NCI-H345 (cell line): ENCODE measurements around the gene GRIN2D.
A peak's percentile ranks its signal among the peaks of the same experiment; 100 is the strongest.

Experiments used
- DNase-seq: peaks from one replicate; lab custom pipeline; 2025; lab: John Stamatoyannopoulos, UW

The GRIN2D gene

DNA sequence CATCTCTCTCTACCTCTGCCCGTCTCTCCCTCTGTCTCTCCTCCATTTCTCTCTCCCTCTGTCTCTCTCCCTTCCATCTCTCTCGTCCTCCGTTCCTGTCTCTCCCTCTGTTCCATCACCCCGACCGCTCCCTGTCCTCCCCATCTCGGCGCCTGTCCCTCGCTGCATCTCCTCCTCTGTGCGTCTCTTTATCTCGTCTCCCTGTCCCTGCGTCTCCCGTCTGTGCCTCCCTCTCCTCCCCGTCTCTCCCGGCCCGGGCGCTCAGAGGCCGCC, 4.6 kb downstream of the GRIN2D start:
- no peak for DNase-seq

DNA sequence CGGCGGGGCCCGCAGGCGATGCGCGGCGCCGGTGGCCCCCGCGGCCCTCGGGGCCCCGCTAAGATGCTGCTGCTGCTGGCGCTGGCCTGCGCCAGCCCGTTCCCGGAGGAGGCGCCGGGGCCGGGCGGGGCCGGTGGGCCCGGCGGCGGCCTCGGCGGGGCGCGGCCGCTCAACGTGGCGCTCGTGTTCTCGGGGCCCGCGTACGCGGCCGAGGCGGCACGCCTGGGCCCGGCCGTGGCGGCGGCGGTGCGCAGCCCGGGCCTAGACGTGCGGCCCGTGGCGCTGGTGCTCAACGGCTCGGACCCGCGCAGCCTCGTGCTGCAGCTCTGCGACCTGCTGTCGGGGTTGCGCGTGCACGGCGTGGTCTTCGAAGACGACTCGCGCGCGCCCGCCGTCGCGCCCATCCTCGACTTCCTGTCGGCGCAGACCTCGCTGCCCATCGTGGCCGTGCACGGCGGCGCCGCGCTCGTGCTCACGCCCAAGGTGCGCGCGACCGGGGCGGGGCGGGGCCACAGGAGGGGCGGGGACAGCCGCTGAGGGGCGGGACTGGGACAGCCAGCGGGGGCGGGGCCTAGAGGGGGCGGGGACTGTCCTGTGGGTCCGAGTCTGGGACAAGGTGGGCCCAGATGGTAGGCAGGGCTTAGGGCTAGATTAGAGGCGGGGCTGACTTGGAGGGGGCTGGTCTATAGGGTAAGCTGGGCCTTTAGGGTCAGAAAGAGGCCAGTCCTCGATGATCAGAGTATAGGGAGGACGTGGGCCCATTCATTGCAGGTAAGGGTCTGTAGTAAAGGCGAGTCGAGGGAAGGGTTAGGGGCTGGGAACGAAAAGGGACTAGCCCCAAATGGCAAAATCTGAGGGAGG, 5.1 kb downstream of the GRIN2D start:
- DNase-seq: peak; percentile 83

DNA sequence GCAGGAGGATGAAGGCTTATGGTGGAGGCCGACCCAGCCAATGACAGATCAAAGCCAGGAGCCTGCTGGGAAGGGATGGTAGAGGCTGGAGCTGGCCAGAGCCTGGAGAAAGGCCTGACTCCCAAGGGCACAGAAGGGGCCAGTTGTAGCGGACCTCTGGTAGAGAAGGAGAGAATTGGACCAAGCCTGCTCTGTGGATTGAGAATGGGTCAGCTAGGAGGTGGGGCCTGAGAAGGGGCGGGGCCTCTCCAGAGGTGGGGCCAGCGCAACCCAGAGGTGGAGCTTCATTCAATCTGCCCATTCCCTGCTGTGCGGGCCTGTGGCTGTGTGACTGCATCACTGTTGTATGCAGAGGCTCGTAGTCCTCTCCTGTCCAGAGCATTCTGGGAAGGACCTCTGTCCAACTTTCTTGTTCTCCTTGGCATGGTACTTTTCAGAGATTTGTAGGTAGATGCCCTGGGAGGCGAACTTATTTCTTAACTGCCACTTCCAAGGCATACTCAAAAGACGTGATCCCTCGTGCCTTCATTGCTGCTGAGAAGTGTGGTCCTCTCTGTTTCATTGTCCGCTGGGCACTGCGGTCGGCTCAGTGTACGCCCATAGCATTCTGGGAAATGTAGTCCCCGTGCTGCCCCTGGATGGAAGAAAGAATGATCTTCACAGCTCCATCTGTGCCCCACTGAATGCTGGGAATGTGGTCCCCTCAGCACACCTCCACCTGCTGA, 6.7 kb downstream of the GRIN2D start:
- DNase-seq: peak; percentile 62

DNA sequence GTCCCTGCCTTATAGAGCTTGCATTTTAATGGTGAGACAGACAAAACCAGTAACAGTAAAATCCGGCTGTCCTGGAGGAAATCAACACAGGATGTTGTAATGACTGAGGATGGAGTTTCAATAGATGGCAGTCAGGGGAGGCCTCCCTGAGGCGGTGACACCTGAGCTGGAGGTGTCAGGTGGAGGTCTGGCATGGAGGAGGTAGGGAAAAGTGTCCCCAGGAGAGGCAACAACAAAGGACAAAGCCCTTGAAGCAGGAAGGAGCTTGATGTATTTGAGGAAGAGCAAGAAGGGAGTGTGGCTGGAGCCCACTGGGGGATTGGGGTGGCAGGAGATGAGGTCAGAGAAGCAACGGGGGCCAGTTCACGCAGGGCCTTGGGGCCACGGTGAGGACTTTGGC, 7.8 kb downstream of the GRIN2D start:
- no peak for DNase-seq

DNA sequence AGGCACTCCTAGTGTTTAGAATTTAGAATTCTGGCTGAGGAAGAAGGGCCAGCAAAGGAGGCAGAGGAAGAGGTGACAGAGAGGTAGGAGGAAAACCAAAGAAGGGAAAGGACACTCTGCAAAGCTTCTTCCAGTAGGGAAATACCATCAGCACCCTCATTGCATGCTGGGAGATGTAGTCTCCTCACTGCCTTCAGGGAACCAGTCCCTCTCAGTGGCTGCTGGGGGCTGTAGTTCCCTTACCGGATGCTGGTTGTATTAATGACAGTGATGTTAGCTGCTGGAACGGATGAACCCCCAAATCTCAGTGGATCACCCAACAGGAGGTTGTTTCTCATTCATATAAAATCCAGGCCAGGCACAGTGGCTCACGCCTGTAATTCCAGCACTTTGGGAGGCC, 10.1 kb downstream of the GRIN2D start:
- DNase-seq: peak; percentile 14

DNA sequence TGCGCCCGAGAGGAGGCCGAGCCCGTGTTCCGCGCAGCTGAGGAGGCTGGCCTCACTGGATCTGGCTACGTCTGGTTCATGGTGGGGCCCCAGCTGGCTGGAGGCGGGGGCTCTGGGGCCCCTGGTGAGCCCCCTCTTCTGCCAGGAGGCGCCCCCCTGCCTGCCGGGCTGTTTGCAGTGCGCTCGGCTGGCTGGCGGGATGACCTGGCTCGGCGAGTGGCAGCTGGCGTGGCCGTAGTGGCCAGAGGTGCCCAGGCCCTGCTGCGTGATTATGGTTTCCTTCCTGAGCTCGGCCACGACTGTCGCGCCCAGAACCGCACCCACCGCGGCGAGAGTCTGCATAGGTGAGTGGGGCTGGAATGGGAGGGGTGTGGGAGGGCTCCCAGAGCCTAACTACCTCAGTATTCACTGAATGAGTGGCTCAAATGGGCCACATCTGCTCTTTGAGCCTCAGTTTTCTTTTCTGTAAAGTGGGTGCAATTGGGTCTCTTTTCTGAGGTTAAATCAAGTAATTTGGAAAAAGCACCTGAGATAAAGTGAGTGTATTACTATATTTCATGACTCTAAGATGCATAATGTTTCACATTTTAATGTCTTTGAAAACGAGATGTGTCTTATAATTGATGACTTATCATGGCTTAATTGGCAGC, 11.7 kb downstream of the GRIN2D start:
- DNase-seq: no peak

DNA sequence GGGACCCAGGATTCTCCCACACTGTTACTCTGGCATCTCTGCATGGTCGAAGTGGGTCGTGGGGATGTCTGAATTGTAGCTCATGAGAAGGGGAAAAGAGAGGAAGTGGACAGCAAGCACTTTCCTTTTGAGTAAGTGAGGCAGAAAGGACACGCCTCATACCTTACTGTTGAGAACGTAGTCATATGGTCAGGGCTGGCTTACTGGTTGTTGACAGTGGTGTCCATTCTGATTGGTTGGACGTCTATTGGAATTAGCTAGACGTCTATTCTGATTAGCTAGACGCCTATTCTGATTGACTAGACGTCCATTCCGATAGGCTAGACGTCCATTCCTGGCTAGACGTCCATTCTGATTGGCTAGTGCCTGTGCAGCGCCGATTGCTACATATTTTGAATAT, 12.4 kb downstream of the GRIN2D start:
- no peak for DNase-seq

DNA sequence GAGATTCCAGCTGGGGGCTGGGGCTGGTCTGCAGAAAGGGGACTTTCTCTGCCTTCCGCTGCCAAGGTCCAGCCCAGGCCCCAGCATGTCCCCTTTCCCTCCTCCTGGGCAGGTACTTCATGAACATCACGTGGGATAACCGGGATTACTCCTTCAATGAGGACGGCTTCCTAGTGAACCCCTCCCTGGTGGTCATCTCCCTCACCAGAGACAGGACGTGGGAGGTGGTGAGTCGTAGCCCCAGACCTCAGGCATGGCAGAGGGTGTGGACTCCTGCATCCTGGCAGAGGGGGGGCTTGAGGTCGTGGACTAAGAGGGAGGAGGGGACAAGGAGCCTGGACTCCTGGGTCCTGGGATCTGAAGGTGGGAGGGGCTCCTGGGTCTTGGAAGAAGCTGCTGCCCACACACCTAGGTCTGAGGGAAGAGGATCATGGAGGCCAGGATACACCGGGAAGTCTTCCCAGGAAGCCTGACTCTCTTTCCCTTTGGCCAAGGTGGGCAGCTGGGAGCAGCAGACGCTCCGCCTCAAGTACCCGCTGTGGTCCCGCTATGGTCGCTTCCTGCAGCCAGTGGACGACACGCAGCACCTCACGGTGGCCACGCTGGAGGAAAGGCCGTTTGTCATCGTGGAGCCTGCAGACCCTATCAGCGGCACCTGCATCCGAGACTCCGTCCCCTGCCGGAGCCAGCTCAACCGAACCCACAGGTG, 20.6 kb downstream of the GRIN2D start:
- DNase-seq: no peak

DNA sequence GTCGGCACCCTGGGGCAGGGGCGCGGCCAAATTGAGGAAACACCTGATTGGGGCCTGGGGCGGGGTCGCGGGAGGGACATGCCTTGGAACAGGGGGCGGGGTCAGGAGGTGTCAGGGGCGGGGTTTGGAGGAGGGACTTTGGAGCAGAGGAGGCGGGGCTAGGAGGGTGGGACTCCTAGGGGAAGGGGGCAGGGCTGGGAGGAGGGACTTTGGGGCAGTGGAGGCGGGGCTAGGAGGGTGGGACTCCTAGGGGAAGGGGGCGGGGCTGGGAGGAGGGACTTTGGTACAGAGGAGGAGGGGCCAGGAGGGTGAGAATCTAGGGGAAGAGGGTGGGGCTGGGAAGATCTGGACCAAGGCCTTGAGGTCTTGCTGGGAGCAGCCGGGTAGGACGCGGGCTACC, 21.9 kb downstream of the GRIN2D start:
- DNase-seq: peak; percentile 62

DNA sequence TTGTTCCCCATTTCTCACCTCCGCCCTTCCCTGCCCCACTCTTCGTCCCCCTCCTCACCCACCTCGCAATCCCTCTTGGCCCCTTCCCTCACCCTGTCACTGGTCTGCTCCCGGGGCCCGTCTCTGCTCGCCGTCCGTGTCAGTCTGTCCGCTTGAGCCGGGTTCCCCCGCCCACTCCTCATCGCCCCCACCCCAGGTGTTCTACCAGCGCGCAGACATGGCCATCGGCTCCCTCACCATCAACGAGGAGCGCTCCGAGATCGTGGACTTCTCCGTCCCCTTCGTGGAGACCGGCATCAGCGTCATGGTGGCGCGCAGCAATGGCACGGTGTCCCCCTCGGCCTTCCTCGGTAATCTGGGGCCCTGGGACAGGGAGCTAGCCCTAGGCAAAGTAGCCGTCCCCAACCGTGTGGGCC, 22.3 kb downstream of the GRIN2D start:
- DNase-seq: no peak

DNA sequence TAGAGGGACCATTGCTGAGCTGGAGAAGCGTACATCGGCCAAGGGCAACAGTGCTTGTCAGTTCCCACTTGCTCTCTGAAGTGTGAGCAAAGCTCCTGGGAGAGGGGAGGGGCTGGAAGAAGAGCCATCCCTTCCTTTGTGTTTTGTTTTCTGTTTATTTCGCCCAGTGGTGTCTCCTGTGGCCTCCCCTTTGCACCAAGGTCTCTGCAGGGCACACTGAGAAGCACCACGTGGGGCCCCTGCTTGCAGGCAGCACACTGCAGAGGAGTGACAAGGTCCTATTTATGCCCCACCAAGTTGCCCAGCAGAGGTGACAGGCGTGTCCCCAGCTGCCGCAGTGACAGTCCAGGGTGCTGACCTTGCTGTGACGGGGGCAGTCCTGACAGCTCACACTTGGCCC, 24.0 kb downstream of the GRIN2D start:
- DNase-seq: no peak

DNA sequence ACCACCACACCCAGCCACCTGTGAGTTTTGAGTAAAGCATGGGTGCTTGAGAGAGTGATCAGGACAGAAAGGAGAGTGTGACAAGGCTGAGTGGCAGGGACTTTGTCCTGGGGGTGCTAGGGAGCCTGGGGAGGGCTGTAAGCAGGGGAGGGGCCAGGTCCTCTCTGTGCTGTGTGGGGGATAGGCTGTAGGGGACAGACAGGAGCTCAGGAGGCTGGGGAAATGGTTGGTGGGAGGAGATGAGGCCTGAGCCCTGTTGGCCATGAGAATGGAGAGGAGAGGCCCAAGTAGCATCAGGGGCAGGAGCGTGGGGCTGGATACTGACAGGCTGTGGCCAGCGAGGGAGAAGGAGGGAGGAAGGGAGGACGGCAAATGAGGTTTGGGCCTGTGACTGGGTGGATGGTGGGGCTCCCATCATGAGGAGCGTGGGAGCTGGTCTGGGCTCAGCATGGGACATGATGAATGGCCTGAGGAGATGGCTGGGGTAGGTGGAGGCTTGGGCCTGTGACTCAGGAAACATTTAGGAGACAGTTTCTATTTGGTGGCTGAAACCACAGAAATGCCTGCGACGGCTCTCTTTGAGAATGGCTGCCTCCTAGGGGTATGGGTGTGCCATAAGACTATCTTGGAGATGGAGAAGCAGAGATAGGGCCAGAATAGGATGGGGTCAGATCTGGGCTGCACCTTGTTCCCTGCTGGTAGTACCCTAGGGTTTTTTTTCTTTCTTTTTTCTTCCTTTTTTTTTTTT, 25.0 kb downstream of the GRIN2D start:
- no peak for DNase-seq

DNA sequence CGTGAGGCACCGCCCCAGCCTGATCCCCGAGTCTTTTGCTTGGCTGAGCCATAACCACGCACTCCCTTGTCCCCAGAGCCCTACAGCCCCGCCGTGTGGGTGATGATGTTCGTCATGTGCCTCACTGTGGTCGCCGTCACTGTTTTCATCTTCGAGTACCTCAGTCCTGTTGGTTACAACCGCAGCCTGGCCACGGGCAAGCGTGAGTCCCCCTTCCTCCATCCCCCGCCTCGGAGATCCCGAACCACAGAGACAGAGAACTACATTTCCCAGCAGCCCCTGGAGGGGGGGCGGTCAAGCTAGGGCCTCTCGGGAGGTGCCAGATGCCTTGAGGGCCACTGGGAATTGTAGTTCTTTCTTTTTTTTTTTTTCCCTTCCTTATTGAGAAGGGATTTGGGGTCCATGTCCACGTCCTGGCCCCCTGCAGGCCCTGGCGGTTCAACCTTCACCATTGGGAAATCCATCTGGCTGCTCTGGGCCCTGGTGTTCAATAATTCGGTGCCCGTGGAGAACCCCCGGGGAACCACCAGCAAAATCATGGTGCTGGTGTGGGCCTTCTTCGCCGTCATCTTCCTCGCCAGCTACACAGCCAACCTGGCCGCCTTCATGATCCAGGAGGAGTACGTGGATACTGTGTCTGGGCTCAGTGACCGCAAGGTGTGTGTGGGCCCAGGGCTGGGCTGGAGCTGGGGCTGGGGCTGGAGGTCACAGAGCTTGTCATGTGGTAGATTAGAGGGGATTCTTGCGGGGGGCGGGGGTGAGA, 25.9 kb downstream of the GRIN2D start:
- no peak for DNase-seq

DNA sequence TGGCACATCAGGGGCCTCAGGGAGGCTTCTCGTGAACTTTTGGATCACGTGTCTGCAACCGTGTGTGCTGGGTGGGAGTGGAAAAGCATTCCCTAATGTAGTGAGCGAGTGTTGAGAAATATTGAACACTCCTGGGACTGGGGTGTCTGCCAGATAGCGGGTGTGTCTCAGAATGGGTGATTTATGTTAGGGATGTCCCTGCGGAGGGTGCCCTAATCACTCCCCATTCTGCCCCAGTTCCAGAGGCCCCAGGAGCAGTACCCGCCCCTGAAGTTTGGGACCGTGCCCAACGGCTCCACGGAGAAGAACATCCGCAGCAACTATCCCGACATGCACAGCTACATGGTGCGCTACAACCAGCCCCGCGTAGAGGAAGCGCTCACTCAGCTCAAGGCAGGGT, 28.1 kb downstream of the GRIN2D start:
- DNase-seq: no peak

DNA sequence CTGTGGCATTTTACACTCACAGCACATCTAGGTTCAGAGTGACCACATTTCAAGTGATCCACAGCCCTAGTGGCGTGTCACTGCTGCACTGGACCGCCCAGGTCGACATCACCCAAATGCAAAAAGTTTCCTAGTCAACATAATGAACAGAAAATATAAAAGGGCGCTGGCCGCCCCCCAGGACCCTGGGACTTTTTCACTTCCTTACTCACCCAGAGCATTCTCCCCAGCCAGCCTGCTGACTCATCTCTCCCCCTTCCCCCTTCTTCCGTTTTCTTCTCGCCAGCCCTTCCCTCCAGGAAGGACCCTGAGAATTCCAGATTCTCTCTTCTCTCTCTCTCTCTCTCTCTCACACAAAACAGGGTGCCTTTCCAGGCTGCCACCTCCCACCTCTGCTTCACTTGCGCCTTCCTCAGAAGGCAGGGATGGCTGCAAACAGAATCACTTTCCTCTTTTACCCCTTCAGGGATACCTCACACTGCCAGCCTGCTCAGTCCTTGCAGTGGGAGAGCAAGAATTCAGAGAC, 31.3 kb downstream of the GRIN2D start:
- DNase-seq: no peak

DNA sequence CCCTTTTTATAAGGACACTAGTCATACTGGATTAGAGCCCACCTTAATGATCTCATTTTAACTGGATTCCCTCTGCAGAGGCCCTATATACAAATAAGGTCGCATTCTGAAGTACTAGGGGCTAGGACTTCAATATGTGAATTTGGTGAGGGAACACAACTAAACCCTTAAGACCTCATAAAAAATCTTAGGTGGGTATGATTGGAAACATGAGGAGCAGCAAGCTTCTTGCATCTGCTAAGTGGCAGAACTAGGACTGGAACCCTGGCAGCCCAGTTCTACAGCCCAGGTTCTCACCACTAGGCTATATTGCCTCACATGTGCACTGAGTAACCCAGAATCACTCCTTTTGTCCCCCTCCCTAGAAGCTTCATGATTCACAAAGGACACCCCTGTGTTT, 35.2 kb downstream of the GRIN2D start:
- no peak for DNase-seq

DNA sequence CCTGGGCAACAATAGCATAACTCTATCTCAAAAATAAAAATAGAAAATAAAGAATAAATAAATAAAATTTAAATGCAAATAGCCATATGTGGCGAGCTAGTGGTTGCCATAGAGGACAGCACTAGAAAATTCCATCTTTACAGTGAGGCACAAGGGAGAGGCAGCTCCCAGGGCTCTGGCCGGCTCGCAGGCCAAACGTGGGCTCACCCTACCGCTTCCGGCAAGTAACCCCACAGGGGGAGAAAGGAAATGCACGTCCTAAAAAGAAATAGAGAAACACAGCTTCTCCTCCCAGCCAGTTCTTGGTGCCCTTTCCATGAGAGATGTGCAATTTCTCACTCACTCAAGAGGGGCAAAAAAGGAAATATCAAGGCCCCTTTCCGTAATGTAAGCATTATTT, 39.9 kb downstream of the GRIN2D start:
- DNase-seq: no peak

DNA sequence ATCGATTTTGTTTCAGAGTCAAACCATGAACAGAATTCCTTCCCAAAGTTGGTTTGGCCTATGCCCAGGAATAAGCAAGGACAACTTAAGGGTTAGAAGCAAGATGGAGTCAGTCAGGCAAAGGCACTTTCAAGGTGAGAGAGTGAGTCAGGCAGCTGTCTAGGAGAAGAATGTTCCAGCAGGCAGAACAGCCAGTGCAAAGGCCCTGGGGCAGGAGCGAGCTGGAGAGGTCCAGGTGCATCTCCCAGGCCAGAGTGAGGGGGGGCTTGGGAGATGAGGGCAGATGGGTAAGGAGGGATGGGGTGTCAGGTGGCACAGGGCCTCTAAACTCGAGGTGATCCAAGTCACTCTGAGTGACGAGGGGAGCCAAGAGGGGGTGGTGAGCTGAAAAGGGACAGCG, 43.1 kb downstream of the GRIN2D start:
- DNase-seq: no peak

DNA sequence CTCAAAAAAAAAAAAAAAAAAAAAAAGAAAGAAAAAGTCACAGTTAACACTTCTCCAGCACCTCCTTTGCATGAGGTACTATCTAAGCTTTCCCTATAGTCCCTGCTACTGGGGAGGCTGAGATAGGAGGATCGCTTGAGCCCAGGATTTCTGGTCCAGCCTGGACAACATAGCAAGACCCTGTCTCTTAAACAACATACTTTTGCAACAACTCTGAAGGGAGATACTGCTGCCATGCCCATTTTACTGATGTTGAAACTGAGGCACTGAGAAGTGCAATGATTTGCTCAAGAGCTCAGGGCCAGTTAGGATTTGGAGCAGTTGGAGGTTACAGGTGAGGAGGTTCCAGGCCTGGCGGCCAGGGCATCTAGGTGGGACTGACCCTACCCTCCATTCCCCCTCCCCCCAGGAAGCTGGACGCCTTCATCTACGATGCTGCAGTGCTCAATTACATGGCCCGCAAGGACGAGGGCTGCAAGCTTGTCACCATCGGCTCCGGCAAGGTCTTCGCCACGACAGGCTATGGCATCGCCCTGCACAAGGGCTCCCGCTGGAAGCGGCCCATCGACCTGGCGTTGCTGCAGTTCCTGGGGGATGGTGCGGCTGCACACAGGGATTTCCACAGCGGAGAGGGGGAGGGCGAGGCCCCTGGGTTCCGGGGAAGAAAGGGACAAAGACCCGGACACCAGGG, 48.0 kb downstream of the GRIN2D start:
- no peak for DNase-seq
